Spleen (tissue), 3 donors: ENCODE measurements around the gene CDH13.

ENCODE experiments used
- POLR2A ChIP-seq, 3 donors: fragments of 450-650 bp; IDR thresholded peaks; one replicate each; pipeline ENCODE4 v1.5.1; 2017; ENCODE audit warnings: antibody characterized with exemption in 3 of 3, mild to moderate bottlenecking in 1 of 3
- POLR2AphosphoS5 ChIP-seq, 3 donors: sonication (generic); formaldehyde crosslinking; IDR thresholded peaks; one replicate each; pipeline ENCODE4 v1.5.1; 2017; ENCODE audit warnings: antibody characterized with exemption in 3 of 3

DNA sequence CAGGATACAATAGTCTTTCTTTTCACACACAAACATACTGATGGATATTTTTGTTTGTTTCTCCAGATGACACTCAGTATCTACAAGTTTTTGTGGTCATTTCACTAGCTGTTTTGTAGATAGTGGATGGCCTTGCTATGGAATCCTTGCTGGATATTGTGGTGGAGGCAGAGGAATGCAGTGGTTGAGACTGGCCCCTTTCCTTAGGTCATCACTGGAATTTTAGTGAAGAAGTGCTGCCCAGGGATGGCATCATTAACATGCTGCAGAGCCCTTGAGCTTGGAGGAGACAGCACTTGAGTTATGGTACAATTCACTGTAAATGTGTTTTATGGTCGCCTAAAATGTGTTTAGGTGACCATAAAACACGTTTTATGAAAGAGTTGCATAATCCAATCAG lies 725.1 kb downstream of the CDH13 start:
- no peak for TF ChIP-seq POLR2AphosphoS5 (IDR thresholded peaks at IDR 0.05)
- no peak for TF ChIP-seq POLR2A (IDR thresholded peaks at IDR 0.05)
